ENCODE measurements around the gene HYDIN.
"Not testable (repeated sequence)": the region's sequence is repeated elsewhere in the genome, so short reads cannot be mapped to it uniquely, and the experiment has no call there.

The HYDIN gene

GRCh38 chr16:70935325-70935724, 295.2 kb downstream of the HYDIN start:
- not testable (repeated sequence) for DNase-seq (ENCODE audit: low read depth, low spot score); H3K4me3 ChIP-seq (ENCODE audit: low read length)

GRCh38 chr16:70933746-70934145, 296.8 kb downstream of the HYDIN start:
- not testable (repeated sequence) for H3K4me3 ChIP-seq (ENCODE audit: low read length)

GRCh38 chr16:70930757-70931156, 299.8 kb downstream of the HYDIN start:
- not testable (repeated sequence) for H3K4me3 ChIP-seq (ENCODE audit: low read length)

More at GRCh38 chr16:70933746-70934145, 296.8 kb downstream of the HYDIN start:
- DNase-seq (ENCODE audit: low read depth, low spot score), result not testable (repeated sequence)

GRCh38 chr16:70922164-70922563, 308.4 kb downstream of the HYDIN start:
- not testable (repeated sequence) for DNase-seq (ENCODE audit: low read depth, low spot score); H3K4me3 ChIP-seq (ENCODE audit: low read length)

More at GRCh38 chr16:70930757-70931156, 299.8 kb downstream of the HYDIN start:
- not testable (repeated sequence) for DNase-seq (ENCODE audit: low read depth, low spot score)

GRCh38 chr16:70920661-70921060, 309.9 kb downstream of the HYDIN start:
- DNase-seq (ENCODE audit: low read depth, low spot score); H3K4me3 ChIP-seq (ENCODE audit: low read length): not testable (repeated sequence)

GRCh38 chr16:70888208-70888607, 342.3 kb downstream of the HYDIN start:
- not testable (repeated sequence) for H3K4me3 ChIP-seq (ENCODE audit: low read length); DNase-seq (ENCODE audit: low read depth, low spot score)

- not testable (repeated sequence) for H3K4me3 ChIP-seq (ENCODE audit: low read length); DNase-seq (ENCODE audit: low read depth, low spot score)
These were observed 345.9 kb downstream of the HYDIN start for GRCh38 chr16:70884652-70885051.

GRCh38 chr16:70882311-70882710, 348.2 kb downstream of the HYDIN start:
- not testable (repeated sequence) for H3K4me3 ChIP-seq (ENCODE audit: low read length); DNase-seq (ENCODE audit: low read depth, low spot score)

GRCh38 chr16:70877895-70878294, 352.6 kb downstream of the HYDIN start:
- not testable (repeated sequence) for H3K4me3 ChIP-seq (ENCODE audit: low read length); DNase-seq (ENCODE audit: low read depth, low spot score)

- not testable (repeated sequence) for H3K4me3 ChIP-seq (ENCODE audit: low read length); DNase-seq (ENCODE audit: low read depth, low spot score)
These were observed 354.1 kb downstream of the HYDIN start for GRCh38 chr16:70876442-70876841.

GRCh38 chr16:70864698-70865097, 365.8 kb downstream of the HYDIN start:
- DNase-seq (ENCODE audit: low read depth, low spot score); H3K4me3 ChIP-seq (ENCODE audit: low read length): not testable (repeated sequence)

- not testable (repeated sequence) for DNase-seq (ENCODE audit: low read depth, low spot score)
These were observed 368.5 kb downstream of the HYDIN start for GRCh38 chr16:70861996-70862395.

GRCh38 chr16:70851299-70851698, 379.2 kb downstream of the HYDIN start:
- not testable (repeated sequence) for DNase-seq (ENCODE audit: low read depth, low spot score); H3K4me3 ChIP-seq (ENCODE audit: low read length)

More at GRCh38 chr16:70861996-70862395, 368.5 kb downstream of the HYDIN start:
- H3K4me3 ChIP-seq (ENCODE audit: low read length), result not testable (repeated sequence)

- DNase-seq (ENCODE audit: low read depth, low spot score); H3K4me3 ChIP-seq (ENCODE audit: low read length): not testable (repeated sequence)
These were observed 406.9 kb downstream of the HYDIN start for GRCh38 chr16:70823498-70824118.

GRCh38 chr16:70822734-70823133, 407.8 kb downstream of the HYDIN start:
- not testable (repeated sequence) for H3K4me3 ChIP-seq (ENCODE audit: low read length); DNase-seq (ENCODE audit: low read depth, low spot score)

GRCh38 chr16:70818088-70818487, 412.4 kb downstream of the HYDIN start:
- DNase-seq (ENCODE audit: low read depth, low spot score); H3K4me3 ChIP-seq (ENCODE audit: low read length): not testable (repeated sequence)

- H3K4me3 ChIP-seq (ENCODE audit: low read length), result no peak overlapping the region
- DNase-seq (ENCODE audit: low read depth, low spot score), result no peak
These were observed 421.0 kb downstream of the HYDIN start for GRCh38 chr16:70809392-70810060.

GRCh38 chr16:70808371-70808770, 422.2 kb downstream of the HYDIN start:
- no peak for DNase-seq (ENCODE audit: low read depth, low spot score)
- no peak overlapping the region for H3K4me3 ChIP-seq (ENCODE audit: low read length)

- no peak overlapping the region for H3K4me3 ChIP-seq (ENCODE audit: low read length)
- no peak for DNase-seq (ENCODE audit: low read depth, low spot score)
These were observed 424.7 kb downstream of the HYDIN start for GRCh38 chr16:70805787-70806186.

GRCh38 chr16:70805380-70805779, 425.1 kb downstream of the HYDIN start:
- H3K4me3 ChIP-seq (ENCODE audit: low read length), result no peak overlapping the region
- DNase-seq (ENCODE audit: low read depth, low spot score), result no peak

All from Jurkat, Clone E6-1 (cell line).